Ascending aorta (tissue), 2 donors: Measurements from ENCODE around the gene DIPK1A. TPM values are rescaled to one million over a fixed set of nuclear protein-coding genes. Genes with fewer than 3 reads are reported as not detected.

Source experiments
- DNase-seq, 2 donors: peaks; one replicate each; pipeline ENCODE4 v3.0.0-alpha.2; 2019; ENCODE audit warnings: low spot score in 2 of 2
- H3K27ac ChIP-seq, 2 donors: fragments of 200-600 bp; sonication (generic); one replicate each; pipeline ENCODE4 v1.5.1; 2016 to 2017; ENCODE audit warnings: mild to moderate bottlenecking in 1 of 2
- H3K27me3 ChIP-seq: fragments of 200-600 bp; sonication (generic); one replicate; pipeline ENCODE4 v1.5.1; 2017
- H3K36me3 ChIP-seq, 2 donors: fragments of 200-600 bp; sonication (generic); one replicate each; pipeline ENCODE4 v1.5.1; 2016
- H3K4me1 ChIP-seq, 2 donors: fragments of 200-600 bp; sonication (generic); one replicate each; pipeline ENCODE4 v1.5.1; 2016 to 2017; ENCODE audit warnings: mild to moderate bottlenecking in 1 of 2
- H3K4me3 ChIP-seq, 2 donors: fragments of 200-600 bp; sonication (generic); one replicate each; pipeline ENCODE4 v1.5.1; 2016 to 2017; ENCODE audit warnings: mild to moderate bottlenecking in 1 of 2
- H3K9me3 ChIP-seq, 2 donors: fragments of 200-600 bp; sonication (generic); one replicate each; pipeline ENCODE4 v1.5.1; 2016
- intact Hi-C: fragments of 100-400 bp; cut with DNase I; formaldehyde crosslinking; loops from one replicate; pipeline ENCODE4 v1.15.1; 2023
- total RNA-seq: library from RNA; depleted of rRNA; stranded (reverse); fragments of >200 nt; gene quantifications from one replicate; pipeline ENCODE4 v1.1.0, GENCODE V29; 2016
- TF ChIP-seq, protein P1 (sequence below), 3 experiments: fragments of 200-600 bp in 2 of 3; fragments of 450-650 bp in 1 of 3; sonication (generic) in 2 of 3; IDR thresholded peaks; one replicate each; pipeline ENCODE4 v1.5.1; 2016 to 2019; ENCODE audit warnings: antibody characterized with exemption in 3 of 3, mild to moderate bottlenecking in 1 of 3, moderate library complexity in 1 of 3

The DIPK1A gene
- total RNA-seq, 1 donor from 2014 or later, result 7.0 TPM

GRCh38 chr1:92877081-92877711 is 84.1 kb downstream of the DIPK1A start:
- no peaks in the 10 kb centered on the region for H3K4me1 ChIP-seq
- H3K4me3 ChIP-seq, result no peak overlapping the region
- intact Hi-C loops, result no loop called here
- no peak for DNase-seq
- H3K27me3 ChIP-seq, result no peaks in the 10 kb centered on the region
- no peak overlapping the region for H3K27ac ChIP-seq
- TF ChIP-seq, protein P1, sequence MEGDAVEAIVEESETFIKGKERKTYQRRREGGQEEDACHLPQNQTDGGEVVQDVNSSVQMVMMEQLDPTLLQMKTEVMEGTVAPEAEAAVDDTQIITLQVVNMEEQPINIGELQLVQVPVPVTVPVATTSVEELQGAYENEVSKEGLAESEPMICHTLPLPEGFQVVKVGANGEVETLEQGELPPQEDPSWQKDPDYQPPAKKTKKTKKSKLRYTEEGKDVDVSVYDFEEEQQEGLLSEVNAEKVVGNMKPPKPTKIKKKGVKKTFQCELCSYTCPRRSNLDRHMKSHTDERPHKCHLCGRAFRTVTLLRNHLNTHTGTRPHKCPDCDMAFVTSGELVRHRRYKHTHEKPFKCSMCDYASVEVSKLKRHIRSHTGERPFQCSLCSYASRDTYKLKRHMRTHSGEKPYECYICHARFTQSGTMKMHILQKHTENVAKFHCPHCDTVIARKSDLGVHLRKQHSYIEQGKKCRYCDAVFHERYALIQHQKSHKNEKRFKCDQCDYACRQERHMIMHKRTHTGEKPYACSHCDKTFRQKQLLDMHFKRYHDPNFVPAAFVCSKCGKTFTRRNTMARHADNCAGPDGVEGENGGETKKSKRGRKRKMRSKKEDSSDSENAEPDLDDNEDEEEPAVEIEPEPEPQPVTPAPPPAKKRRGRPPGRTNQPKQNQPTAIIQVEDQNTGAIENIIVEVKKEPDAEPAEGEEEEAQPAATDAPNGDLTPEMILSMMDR (IDR thresholded peaks at IDR 0.05), result no peak
- H3K9me3 ChIP-seq, result peaks cover 0 to 6% of the 10 kb centered on the region in 2 donors
- H3K36me3 ChIP-seq, result peaks cover 0 to 18% of the 10 kb centered on the region in 2 donors

DNA sequence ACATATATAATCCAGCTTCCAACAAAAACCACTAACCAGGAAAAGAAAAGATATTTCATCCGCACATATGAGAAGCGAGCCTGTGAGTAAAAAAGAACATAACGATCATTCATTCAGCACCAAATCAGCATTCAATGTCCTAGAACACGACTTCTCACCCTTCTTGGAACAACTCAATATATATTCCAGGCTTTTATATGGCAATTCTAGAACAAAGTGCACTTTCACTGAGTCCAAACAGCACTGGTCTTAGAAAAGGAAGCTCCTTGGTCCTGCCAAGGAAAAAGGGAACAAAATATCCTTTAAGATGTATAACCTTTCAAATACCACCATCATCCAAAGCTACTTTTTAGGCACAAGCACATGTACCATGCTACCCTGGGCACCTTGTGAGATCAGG is 84.9 kb downstream of the DIPK1A start:
- Histone ChIP-seq H3K27ac (no peak overlapping the region), H3K4me3 (no peak overlapping the region), H3K4me1 (no peaks in the 10 kb centered on the region), H3K27me3 (no peaks in the 10 kb centered on the region), H3K9me3 (peaks cover 0 to 8% of the 10 kb centered on the region in 2 donors), H3K36me3 (peaks cover 0 to 18% of the 10 kb centered on the region in 2 donors)
- no peak for DNase-seq
- intact Hi-C loops, result no loop called here
- TF ChIP-seq, protein P1 (IDR thresholded peaks at IDR 0.05), result no peak

DNA sequence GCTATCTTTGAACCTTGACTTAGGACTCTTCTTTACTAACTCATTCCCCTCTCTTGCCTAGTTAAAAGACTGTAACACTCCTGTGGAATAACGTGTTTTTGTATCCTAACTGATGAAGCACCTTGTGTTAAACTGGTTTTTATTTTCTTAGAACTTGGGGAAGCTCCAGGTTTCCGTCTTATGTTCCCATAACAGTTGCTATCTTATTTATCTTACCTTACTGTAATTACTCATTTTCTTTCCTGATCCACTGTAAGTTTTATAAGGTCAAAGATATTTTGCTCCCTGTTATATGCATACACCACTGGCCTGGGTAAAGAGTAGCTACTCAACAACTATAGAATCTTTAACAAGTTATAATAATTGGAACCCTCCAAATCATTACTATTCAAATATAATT is 86.3 kb downstream of the DIPK1A start:
- intact Hi-C loops, result no loop called here
- Histone ChIP-seq H3K27ac (no peak overlapping the region), H3K36me3 (peaks cover 0 to 18% of the 10 kb centered on the region in 2 donors), H3K4me3 (no peak overlapping the region), H3K9me3 (peaks cover 0 to 8% of the 10 kb centered on the region in 2 donors), H3K27me3 (no peaks in the 10 kb centered on the region), H3K4me1 (no peaks in the 10 kb centered on the region)
- no peak for DNase-seq
- TF ChIP-seq, protein P1 (IDR thresholded peaks at IDR 0.05), result no peak

DNA sequence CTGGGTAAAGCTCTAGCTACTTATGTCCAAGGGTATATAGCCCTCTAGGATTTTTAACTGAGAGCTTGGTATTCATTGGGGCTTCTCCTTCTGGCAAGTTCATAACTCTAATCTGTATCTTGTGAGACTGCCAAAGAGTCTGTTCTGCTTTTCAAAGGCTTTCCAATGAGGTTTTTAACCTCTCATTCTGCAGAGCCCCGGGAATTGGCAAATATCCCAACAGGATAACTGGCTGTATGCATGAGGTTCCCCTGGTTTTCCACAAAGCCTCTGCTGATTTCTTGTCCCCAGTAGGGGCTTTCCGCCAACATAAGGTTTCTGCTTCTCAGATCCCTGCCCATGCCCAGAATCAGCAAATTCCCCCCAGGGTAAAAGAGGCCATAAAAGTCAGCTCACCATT is 88.5 kb downstream of the DIPK1A start:
- intact Hi-C loops, result no loop called here
- no peak for DNase-seq
- peaks cover 0 to 18% of the 10 kb centered on the region in 2 donors for H3K36me3 ChIP-seq
- no peaks in the 10 kb centered on the region for H3K27me3 ChIP-seq
- no peaks in the 10 kb centered on the region for H3K4me1 ChIP-seq
- H3K27ac ChIP-seq, result no peak overlapping the region
- H3K4me3 ChIP-seq, result no peak overlapping the region
- peaks cover 0 to 8% of the 10 kb centered on the region in 2 donors for H3K9me3 ChIP-seq
- TF ChIP-seq, protein P1 (IDR thresholded peaks at IDR 0.05), result no peak

DNA sequence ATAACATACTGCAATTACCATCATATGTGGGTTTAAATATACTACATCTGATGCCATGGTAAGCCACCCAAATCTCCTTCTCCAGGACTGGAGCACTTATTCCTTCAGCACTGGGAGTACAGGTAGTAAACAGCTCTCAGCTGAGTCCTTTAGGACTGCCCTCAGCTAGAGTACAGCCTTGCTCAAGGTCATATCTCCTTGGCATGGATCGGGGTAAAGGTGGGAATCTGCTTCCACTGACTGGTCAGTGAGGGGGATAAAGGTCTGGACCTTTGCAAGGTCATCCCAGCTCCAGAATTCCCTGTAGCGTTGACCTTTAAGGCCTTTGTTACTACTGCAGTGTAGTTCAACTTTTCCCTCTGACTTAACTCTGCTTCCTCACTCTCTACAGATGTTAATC is 90.7 kb downstream of the DIPK1A start:
- Histone ChIP-seq H3K36me3 (peaks cover 0 to 18% of the 10 kb centered on the region in 2 donors), H3K9me3 (peaks cover 0 to 8% of the 10 kb centered on the region in 2 donors), H3K27me3 (no peaks in the 10 kb centered on the region), H3K4me3 (no peak overlapping the region), H3K4me1 (no peaks in the 10 kb centered on the region), H3K27ac (no peak overlapping the region)
- intact Hi-C loops, result no loop called here
- DNase-seq, result no peak
- TF ChIP-seq, protein P1 (IDR thresholded peaks at IDR 0.05), result no peak
